ENCODE measurements around the gene BPIFB3.

DNA sequence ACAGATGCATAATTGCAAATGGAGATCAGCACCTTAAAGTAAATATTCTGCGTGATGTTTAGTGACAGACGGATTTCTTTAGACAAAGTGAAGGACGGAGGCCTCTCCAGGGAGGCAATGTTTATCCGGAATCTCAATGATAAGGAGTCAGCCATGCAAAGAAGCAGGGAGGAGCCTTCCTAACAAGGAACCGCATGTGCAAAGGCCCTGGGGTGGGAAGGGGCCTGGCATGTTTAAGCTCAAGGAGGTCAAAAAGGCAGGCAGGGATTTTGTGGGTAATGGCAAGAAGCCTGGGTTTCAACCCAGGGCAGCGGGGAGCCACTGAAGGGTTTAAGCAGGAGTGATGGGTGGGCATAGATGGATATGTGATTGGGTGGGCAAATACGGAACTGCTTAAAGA lies 678 bp downstream of the BPIFB3 start:
- no peak for TF ChIP-seq EZH2 (IDR thresholded peaks at IDR 0.05)
- TF ChIP-seq POLR2AphosphoS5 (IDR thresholded peaks at IDR 0.05; ENCODE audit: borderline replicate concordance, low read depth, low read length) = no peak

Measured in SK-N-MC (cell line).